Activated CD4-positive, alpha-beta memory T cell treated with anti-CD3 and anti-CD28 coated beads, Interleukin-2, amount 10 ng/mL, durations not matched to agents 7 days and 5 days (primary cell): ENCODE results near the gene GPR146. TPM values are rescaled to one million over a fixed set of nuclear protein-coding genes. Genes with fewer than 3 reads are reported as not detected.
"Not testable (repeated sequence)": the region's sequence is repeated elsewhere in the genome, so short reads cannot be mapped to it uniquely, and the experiment has no call there.

ENCODE experiments used
- CTCF ChIA-PET: fragments of 350-600 bp; sonication (Branson Sonifier 250); formaldehyde crosslinking; loops from one replicate; lab custom pipeline; 2021; ENCODE audit warnings: antibody characterized with exemption, inconsistent platforms; lab: Charles Lee
- POLR2A ChIA-PET: fragments of 350-600 bp; sonication (Branson Sonifier 250); formaldehyde crosslinking; loops from one replicate; lab custom pipeline; 2021; ENCODE audit warnings: antibody characterized with exemption; lab: Charles Lee
- DNase-seq: peaks from one replicate; pipeline ENCODE4 v3.0.0-alpha.2; 2020
- H3K27ac Mint-ChIP-seq: one replicate; pipeline ENCODE4 v1.8.0; 2021; ENCODE audit warnings: mild to moderate bottlenecking, mixed read lengths
- H3K27me3 Mint-ChIP-seq: one replicate; pipeline ENCODE4 v1.8.0; 2021; ENCODE audit warnings: mixed read lengths
- H3K36me3 Mint-ChIP-seq: one replicate; pipeline ENCODE4 v1.8.0; 2021; ENCODE audit warnings: low read depth, mixed read lengths
- H3K4me1 Mint-ChIP-seq: one replicate; pipeline ENCODE4 v1.8.0; 2021; ENCODE audit warnings: mixed read lengths
- H3K4me3 Mint-ChIP-seq: one replicate; pipeline ENCODE4 v1.8.0; 2021; ENCODE audit warnings: mild to moderate bottlenecking, mixed read lengths
- H3K9me3 Mint-ChIP-seq: one replicate; pipeline ENCODE4 v1.8.0; 2021; ENCODE audit warnings: mixed read lengths
- total RNA-seq, 2 experiments: library from RNA; stranded (reverse); gene quantifications; one replicate each; pipeline ENCODE4 v1.2.3, GENCODE V29; 2021

The GPR146 gene, protein sequence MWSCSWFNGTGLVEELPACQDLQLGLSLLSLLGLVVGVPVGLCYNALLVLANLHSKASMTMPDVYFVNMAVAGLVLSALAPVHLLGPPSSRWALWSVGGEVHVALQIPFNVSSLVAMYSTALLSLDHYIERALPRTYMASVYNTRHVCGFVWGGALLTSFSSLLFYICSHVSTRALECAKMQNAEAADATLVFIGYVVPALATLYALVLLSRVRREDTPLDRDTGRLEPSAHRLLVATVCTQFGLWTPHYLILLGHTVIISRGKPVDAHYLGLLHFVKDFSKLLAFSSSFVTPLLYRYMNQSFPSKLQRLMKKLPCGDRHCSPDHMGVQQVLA
- 10 to 100 TPM; 10.0 to 10.1 TPM for total RNA-seq

DNA sequence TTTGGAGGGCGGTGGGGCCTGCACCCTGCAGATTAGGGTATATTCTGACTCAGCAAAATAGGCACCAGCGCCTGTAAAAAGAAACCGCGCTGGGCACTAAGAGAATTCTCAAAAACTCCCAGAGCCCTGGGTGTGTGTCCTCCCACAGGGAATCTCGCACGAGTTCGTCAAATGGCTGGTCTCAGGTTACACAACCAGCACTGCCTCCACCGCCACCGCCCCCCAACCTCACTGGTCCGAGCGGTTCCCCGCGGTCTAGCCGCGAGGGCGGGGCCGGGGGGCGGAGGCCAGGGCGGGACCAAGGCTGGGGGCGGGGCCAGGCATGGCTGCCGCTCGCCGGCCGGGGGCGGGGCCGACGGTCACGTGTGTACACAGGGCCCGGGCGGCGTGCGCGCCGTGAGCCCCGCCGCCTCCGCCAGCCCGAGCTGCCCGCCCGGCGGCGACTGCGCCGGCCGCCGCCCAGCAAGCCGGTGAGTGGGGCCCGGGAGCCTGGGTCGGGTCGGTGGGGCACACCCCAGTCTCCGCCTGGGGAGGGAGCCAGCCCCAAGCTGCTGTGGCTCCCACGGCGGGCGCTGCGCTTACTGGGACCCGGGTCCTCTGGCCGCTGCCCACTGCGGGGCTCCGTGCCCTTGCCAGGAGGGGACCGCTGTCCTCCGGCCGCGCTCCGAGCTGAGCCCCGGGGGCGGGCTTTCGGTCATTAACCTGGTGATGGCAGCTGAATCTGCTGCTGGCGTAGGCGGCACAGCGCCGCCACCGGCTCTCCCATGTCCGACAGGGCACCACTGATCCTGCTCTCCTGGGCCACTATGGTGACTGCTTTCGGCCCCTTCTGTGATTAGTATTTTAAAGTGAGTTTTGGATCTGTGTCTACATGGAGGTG lies at the start of gene GPR146:
Gene GPR146, plus strand, starts transcription at position 358 of the 880 bp plus-strand sequence. CDS start 12,970 bp downstream, outside the sequence.
- ChIA-PET POLR2A (interaction anchor here (1.0 to 2.1 kb wide), 8 partner anchors 9 to 122 kb away, joined by 3 to 11 read pairs (median 5); partner anchors contain the start of genes COX19 and ZFAND2A), CTCF (interaction anchor here (0.7 to 4.2 kb wide), 8 partner anchors 9 to 51 kb away, joined by 3 to 28 read pairs (median 5); no protein-coding TSS in a partner anchor)
- DNase-seq = peak; percentile 93
- peaks cover 71% of the 10 kb centered on the region for H3K4me1 Mint-ChIP-seq
- H3K27ac Mint-ChIP-seq = peak within 1 kb of the TSS; percentile 87
- H3K36me3 Mint-ChIP-seq = no peaks in the 10 kb centered on the region
- H3K4me3 Mint-ChIP-seq = peak within 1 kb of the TSS; percentile 89
- H3K27me3 Mint-ChIP-seq = no peaks in the 10 kb centered on the region
- no peaks in the 10 kb centered on the region for H3K9me3 Mint-ChIP-seq

DNA sequence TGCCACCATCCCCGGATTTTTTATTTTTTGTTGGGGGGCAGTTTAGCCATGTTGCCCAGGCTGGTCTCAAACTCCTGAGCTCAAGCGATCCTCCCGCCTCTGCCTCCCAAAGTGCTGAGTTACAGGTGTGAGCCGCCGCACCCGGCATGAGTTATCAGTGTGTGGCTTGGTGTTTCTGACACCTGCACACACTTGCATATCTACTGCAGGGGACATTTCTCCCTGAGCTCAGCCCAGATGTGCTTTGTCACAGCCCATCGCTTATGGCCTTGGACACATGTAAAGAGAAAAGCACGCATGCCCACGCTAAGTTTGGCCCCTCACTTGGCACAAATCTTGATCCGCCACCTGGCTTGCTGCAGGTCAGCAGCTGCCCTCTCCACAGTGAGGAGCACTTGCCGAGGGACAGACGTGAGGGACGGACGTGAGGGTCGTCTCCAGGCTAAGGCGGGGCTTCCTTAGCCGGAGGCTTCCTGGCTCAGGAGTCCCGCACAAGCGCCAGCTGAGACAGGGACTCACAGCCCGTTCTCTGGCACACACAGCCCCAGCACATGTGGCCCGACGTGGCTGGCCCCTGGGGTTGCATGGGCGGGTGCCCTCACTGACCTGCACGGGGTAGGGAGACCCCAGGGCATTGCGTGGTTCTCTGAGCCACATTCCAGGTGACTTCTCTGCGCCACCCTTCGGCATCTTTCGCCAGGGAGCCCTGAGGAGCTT lies 49.6 kb upstream of the GPR146 start:
- Mint-ChIP-seq H3K9me3 (no peaks in the 10 kb centered on the region), H3K27me3 (no peaks in the 10 kb centered on the region), H3K4me1 (peaks cover 3% of the 10 kb centered on the region), H3K4me3 (no peak overlapping the region), H3K27ac (no peak overlapping the region), H3K36me3 (no peaks in the 10 kb centered on the region)
- no peak for DNase-seq
- ChIA-PET CTCF (interaction anchor here (1.0 to 7.3 kb wide), 10 partner anchors 14 to 181 kb away, joined by 3 to 270 read pairs (median 10); partner anchors contain the start of genes COX19 and GPR146), POLR2A (interaction anchor here (3.9 kb wide), 1 partner anchor 71 kb away, joined by 28 read pairs; no protein-coding TSS in a partner anchor)

DNA sequence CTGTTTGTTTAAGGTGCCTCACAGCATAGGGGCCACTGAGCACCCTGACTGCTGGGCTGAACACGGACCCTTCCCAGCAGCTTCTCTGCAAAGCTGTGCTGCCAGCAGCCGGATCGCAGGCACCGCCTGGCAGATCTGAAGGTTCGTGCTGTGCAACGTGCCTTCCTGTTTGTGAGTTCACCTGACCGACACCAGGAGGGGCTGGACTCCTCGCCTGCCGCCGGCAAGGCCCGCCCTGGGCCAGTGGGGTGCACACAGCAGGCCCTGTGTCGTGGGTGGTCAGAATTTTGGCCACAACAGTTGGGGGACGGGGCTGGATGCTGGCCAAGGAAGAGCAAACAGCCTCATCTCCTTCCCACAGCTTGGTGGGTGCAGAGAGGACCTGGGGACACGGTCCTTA lies 48.8 kb upstream of the GPR146 start:
- no peak for DNase-seq
- Mint-ChIP-seq H3K36me3 (no peaks in the 10 kb centered on the region), H3K27ac (no peak overlapping the region), H3K9me3 (no peaks in the 10 kb centered on the region), H3K4me3 (no peak overlapping the region), H3K4me1 (peaks cover 3% of the 10 kb centered on the region), H3K27me3 (no peaks in the 10 kb centered on the region)
- ChIA-PET CTCF (interaction anchor here (4.0 to 7.3 kb wide), 2 partner anchors 67 to 180 kb away, joined by 37 to 270 read pairs; no protein-coding TSS in a partner anchor), POLR2A (interaction anchor here (3.9 kb wide), 1 partner anchor 70 kb away, joined by 28 read pairs; no protein-coding TSS in a partner anchor)

DNA sequence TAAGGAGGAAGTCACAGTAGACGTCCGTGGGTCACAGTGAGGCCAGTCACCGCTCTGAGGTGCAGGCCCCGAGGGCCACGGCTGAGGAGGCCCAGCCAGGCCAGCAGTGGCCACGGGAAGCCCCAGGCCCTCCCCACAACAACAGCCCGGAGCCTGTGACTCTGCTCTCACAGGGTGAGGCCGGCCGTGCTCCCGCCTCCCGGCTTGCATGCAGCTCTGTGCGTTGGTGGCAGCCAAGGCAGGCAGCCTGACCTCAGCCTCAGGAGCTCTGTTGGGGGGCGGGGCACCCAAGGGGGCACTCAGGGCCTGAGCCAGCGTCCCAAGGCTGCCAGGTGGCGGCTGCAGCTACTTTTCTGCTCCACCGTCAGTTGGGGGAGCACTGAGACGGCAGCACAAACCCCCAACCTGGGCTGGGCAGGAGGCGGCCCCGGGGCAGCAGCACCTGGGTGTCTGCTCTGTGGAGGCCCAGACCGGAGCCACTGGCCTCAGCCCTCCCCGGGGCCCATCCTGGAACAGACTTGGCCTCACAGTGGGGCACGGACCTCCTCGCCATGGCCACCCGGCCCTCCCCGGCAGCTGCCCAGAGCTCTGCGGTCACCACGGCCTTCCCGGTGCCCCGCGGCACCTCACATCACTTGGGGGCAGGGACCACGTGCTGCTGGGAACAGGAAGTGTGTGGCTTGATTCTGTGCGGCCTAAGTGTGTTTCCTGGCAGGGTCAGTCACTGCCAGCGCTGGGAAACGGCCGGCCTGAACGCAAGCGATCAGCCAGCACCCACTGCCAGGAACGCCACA lies 48.1 kb upstream of the GPR146 start:
- peaks cover 3% of the 10 kb centered on the region for H3K4me1 Mint-ChIP-seq
- ChIA-PET POLR2A (interaction anchor here (3.9 kb wide), 1 partner anchor 69 kb away, joined by 28 read pairs; no protein-coding TSS in a partner anchor), CTCF (interaction anchor here (7.3 kb wide), 1 partner anchor 66 kb away, joined by 270 read pairs; no protein-coding TSS in a partner anchor)
- no peaks in the 10 kb centered on the region for H3K9me3 Mint-ChIP-seq
- H3K27me3 Mint-ChIP-seq = no peaks in the 10 kb centered on the region
- no peaks in the 10 kb centered on the region for H3K36me3 Mint-ChIP-seq
- H3K4me3 Mint-ChIP-seq = no peak overlapping the region
- no peak for DNase-seq
- no peak overlapping the region for H3K27ac Mint-ChIP-seq

DNA sequence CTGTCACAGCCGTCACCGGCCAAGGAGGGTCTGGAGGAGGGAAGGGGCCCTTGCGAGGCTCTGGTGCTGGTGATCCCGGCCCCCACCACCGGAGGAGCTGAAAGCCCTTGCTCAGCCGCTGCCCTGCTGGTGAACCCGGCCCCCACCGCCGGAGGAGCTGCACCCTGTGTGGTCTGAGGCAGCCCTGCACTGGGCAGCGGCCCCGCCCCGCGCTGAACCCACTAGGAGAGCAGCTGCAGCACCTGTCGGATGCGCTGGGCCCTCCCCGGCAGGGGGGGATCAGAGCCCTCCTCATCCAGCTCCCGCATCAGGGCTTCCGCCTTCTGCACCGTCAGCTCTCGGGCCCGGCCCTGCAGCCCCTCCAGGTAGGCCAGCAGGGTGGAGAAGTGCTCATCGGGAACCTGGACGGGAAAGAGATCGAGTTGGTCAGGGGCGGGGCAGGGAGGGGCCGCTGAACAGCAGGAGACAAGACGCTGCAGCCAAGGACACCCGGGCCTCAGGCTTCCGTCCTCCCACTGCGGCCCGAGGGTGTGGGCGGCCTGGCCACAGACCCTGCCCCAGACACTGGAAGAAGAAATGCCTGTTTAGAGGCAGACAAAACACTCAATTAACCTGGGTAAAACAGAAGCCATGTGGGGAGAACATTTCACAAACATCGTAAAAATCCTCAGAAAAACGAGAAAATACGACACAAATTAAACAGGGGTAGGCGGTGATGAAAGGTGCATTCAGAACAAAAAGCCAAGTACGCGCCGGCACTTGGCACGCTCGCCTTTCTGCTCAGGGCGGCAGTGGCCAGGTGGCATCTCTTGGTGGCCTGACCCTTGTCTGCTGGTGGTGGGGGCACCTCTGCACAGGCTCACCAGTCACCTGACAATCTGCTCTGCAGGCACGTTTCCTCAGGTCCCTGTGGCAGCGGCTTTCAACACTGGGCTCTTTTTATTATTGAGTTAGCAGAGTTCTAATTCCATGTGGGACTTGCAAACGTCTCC lies 46.6 kb upstream of the GPR146 start:
- no peaks in the 10 kb centered on the region for H3K9me3 Mint-ChIP-seq
- H3K4me3 Mint-ChIP-seq = no peak overlapping the region
- no peaks in the 10 kb centered on the region for H3K27me3 Mint-ChIP-seq
- H3K27ac Mint-ChIP-seq = no peak overlapping the region
- DNase-seq = no peak
- H3K4me1 Mint-ChIP-seq = peaks cover 3% of the 10 kb centered on the region
- CTCF ChIA-PET = interaction anchor here (1.8 to 7.3 kb wide), 2 partner anchors 65 to 68 kb away, joined by 6 to 270 read pairs; no protein-coding TSS in a partner anchor
- POLR2A ChIA-PET = no interaction called here
- no peaks in the 10 kb centered on the region for H3K36me3 Mint-ChIP-seq

DNA sequence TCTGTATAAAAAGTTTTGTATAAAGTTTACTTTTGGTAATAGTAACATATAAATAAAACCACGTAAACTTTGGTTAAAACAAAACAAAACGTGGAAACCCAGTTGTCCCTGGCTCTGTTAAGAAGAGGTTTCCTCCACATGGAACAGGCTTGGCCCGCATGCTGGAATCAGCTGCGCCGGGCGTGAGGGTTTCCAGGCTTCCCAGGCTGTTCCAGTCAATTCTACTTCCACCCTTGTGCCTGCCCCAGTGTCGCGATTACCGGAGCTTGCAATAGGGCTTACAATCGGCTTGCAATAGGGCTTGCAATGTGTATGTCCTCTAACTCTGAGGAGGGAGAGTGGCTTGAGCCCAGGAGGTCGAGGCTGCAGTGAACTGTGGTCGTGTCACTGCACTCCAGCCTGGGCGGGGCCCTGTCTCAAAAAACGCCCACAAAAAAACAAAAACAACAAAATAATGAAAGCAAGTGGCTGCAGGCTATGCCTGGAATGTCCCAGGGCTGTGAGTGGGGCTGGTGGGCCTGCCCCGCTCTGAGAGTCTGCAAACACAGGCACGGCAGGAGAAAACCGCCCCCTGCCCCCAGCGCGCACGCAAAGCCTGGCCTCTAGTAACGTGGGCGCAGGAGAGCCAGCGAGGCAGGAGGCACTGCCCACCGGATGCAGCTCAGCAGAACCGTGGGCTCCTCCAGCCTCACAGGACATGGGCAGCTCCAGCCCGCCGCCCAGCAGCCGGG lies 45.0 kb upstream of the GPR146 start:
- no peak for DNase-seq
- Mint-ChIP-seq H3K9me3 (no peaks in the 10 kb centered on the region), H3K4me1 (no peaks in the 10 kb centered on the region), H3K27ac (no peak overlapping the region), H3K27me3 (no peaks in the 10 kb centered on the region), H3K4me3 (no peak overlapping the region), H3K36me3 (no peaks in the 10 kb centered on the region)
- ChIA-PET POLR2A (no interaction called here), CTCF (interaction anchor here (1.8 kb wide), 1 partner anchor 67 kb away, joined by 6 read pairs; no protein-coding TSS in a partner anchor)

DNA sequence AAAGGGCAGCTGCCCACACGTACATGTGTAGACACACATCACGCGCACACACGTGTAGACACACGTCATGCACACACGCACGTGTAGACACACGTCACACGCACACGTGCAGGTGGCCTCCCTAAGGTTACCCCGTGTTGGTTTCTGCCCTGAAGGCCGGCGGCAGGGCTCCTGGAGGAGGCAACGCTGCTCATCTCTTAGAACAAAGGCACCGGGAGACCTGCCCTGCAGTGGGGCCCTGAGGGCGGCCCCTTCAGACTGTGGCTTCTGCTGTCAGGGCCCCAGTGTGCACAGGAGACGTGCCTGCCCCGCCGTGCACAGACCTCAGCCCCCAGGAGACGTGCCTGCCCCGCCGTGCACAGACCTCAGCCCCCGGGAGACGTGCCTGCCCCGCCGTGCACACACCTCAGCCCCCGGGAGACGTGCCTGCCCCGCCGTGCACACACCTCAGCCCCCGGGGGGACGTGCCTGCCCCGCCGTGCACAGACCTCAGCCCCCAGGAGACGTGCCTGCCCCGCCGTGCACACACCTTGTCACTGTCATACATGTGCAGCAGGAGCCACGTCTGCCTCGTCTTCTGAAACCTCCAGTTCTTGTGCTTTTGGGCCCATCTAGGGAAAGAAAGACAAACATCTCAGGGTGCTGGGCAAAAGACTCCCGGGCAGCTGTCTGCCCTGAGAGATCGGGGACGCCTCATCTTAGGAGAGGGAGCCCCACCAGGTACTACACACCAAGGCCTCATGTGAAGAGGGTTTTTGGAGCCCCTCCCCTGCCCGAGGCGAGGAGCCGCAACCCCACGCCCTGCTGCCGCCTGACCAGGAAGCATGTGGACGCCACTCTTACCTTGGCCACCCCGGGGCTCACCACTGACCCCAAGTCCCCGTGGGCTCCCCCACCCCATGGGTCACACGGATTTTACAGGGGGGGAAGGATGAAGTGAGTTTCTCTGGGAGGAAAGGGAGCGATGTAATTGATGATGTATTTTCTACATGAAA lies 44.1 kb upstream of the GPR146 start:
- Mint-ChIP-seq H3K36me3 (no peaks in the 10 kb centered on the region), H3K4me3 (no peak overlapping the region), H3K27ac (no peak overlapping the region), H3K27me3 (no peaks in the 10 kb centered on the region), H3K9me3 (no peaks in the 10 kb centered on the region), H3K4me1 (no peaks in the 10 kb centered on the region)
- no peak for DNase-seq
- ChIA-PET POLR2A (no interaction called here), CTCF (no interaction called here)

DNA sequence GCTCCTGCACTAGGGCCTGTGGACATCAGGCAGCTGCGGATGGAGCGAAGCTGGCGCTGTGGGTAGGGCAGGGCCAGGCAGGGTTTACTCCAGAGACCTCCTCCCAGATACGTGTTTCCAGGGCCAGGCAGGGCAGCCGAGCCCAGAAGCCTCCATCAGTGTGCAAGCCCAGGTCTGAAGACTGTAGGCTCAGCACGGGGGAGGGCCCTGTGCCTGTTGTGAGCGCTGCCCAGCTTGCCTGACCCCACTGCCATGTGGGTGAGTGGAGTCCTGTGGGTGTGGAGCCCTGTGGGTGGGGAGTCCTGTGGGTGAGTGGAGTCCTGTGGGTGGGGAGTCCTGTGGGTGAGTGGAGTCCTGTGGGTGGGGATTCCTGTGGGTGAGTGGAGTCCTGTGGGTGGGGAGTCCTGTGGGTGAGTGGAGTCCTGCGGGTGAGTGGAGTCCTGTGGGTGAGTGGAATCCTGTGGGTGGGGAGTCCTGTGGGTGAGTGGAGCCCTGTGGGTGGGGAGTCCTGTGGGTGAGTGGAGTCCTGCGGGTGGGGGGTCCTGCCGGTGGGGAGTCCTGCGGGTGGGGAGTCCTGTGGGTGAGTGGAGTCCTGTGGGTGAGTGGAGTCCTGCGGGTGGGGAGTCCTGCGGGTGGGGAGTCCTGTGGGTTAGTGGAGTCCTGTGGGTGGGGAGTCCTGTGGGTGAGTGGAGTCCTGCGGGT lies 43.1 kb upstream of the GPR146 start:
- DNase-seq, H3K27ac Mint-ChIP-seq, H3K9me3 Mint-ChIP-seq, H3K27me3 Mint-ChIP-seq, H3K4me3 Mint-ChIP-seq, POLR2A ChIA-PET, H3K4me1 Mint-ChIP-seq, H3K36me3 Mint-ChIP-seq, CTCF ChIA-PET: not testable (repeated sequence)

DNA sequence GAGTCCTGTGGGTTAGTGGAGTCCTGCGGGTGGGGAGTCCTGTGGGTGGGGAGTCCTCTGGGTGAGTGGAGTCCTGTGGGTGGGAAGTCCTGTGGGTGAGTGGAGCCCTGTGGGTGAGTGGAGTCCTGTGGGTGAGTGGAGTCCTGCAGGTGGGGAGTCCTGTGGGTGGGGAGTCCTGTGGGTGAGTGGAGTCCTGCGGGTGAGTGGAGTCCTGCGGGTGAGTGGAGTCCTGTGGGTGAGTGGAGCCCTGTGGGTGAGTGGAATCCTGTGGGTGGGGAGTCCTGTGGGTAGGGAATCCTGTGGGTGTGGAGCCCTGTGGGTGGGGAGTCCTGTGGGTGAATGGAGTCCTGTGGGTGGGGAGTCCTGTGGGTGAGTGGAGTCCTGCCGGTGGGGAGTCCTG lies 42.3 kb upstream of the GPR146 start:
- POLR2A ChIA-PET, CTCF ChIA-PET, H3K27ac Mint-ChIP-seq, DNase-seq, H3K27me3 Mint-ChIP-seq, H3K4me1 Mint-ChIP-seq, H3K4me3 Mint-ChIP-seq, H3K9me3 Mint-ChIP-seq, H3K36me3 Mint-ChIP-seq: not testable (repeated sequence)
